H9 (cell line): Measurements from ENCODE around the gene PARPBP. TPM values are rescaled to one million over a fixed set of nuclear protein-coding genes. Genes with fewer than 3 reads are reported as not detected.

Source experiments
- DNase-seq: peaks from one replicate; pipeline ENCODE4 v3.0.0-alpha.2; 2017
- H2AFZ ChIP-seq: one replicate; pipeline ENCODE4 v1.6.1; 2013; ENCODE audit warnings: mild to moderate bottlenecking, low read length, control low read depth, moderate library complexity
- H2AK5ac ChIP-seq: 2 replicates; pipeline ENCODE4 v1.6.1; 2013; ENCODE audit warnings: low read length, control low read depth, mixed read lengths; ENCODE audit not compliant: insufficient read length
- H2BK120ac ChIP-seq: one replicate; pipeline ENCODE4 v1.6.1; 2013; ENCODE audit warnings: low read depth, mild to moderate bottlenecking, low read length, control low read depth, inconsistent platforms; ENCODE audit not compliant: poor library complexity, severe bottlenecking
- H2BK12ac ChIP-seq: 2 replicates; pipeline ENCODE4 v1.6.1; 2013; ENCODE audit warnings: low read length, control low read depth, mixed read lengths, low read depth; ENCODE audit not compliant: insufficient read length
- H2BK15ac ChIP-seq: 2 replicates; pipeline ENCODE4 v1.6.1; 2013; ENCODE audit warnings: low read depth, low read length, control low read depth
- H2BK20ac ChIP-seq: one replicate; pipeline ENCODE4 v1.6.1; 2013; ENCODE audit warnings: low read depth, mild to moderate bottlenecking, low read length, control low read depth, inconsistent platforms; ENCODE audit not compliant: poor library complexity, severe bottlenecking
- H2BK5ac ChIP-seq: 2 replicates; pipeline ENCODE4 v1.6.1; 2013; ENCODE audit warnings: low read length, control low read depth, mixed read lengths; ENCODE audit not compliant: insufficient read length
- H3K14ac ChIP-seq: 2 replicates; pipeline ENCODE4 v1.6.1; 2013; ENCODE audit warnings: low read length, control low read depth; ENCODE audit not compliant: insufficient read depth
- H3K18ac ChIP-seq: 2 replicates; pipeline ENCODE4 v1.6.1; 2013; ENCODE audit warnings: low read depth, mild to moderate bottlenecking, mixed read lengths, low read length, control low read depth; ENCODE audit not compliant: insufficient read length
- H3K23ac ChIP-seq: 2 replicates; pipeline ENCODE4 v1.6.1; 2013; ENCODE audit warnings: low read length, control low read depth, mixed read lengths, low read depth; ENCODE audit not compliant: insufficient read length
- H3K23me2 ChIP-seq: 2 replicates; pipeline ENCODE4 v1.6.1; 2013; ENCODE audit warnings: low read depth, mild to moderate bottlenecking, mixed read lengths, low read length, control low read depth; ENCODE audit not compliant: insufficient read length, poor library complexity, severe bottlenecking
- H3K27ac ChIP-seq: 2 replicates; pipeline ENCODE4 v1.5.1; 2013; ENCODE audit warnings: low read length, control low read depth, mixed read lengths, low read depth; ENCODE audit not compliant: insufficient read length
- H3K27me3 ChIP-seq: 2 replicates; pipeline ENCODE4 v1.6.1; 2013; ENCODE audit warnings: low read length, control low read depth, inconsistent platforms; ENCODE audit not compliant: insufficient read depth
- H3K4ac ChIP-seq: 2 replicates; pipeline ENCODE4 v1.6.1; 2013; ENCODE audit warnings: low read depth, mild to moderate bottlenecking, control low read depth, inconsistent platforms, low read length, moderate library complexity
- H3K4me1 ChIP-seq: 2 replicates; pipeline ENCODE4 v1.6.1; 2013; ENCODE audit warnings: low read length, control low read depth, inconsistent platforms; ENCODE audit not compliant: insufficient read depth
- H3K4me2 ChIP-seq: 2 replicates; pipeline ENCODE4 v1.6.1; 2013; ENCODE audit warnings: low read length, control low read depth, mixed read lengths; ENCODE audit not compliant: insufficient read length, insufficient read depth
- H3K56ac ChIP-seq: 2 replicates; pipeline ENCODE4 v1.6.1; 2013; ENCODE audit warnings: low read depth, mild to moderate bottlenecking, mixed read lengths, low read length, control low read depth; ENCODE audit not compliant: insufficient read length
- H3K79me1 ChIP-seq: 2 replicates; pipeline ENCODE4 v1.6.1; 2013; ENCODE audit warnings: low read depth, mild to moderate bottlenecking, moderate library complexity, low read length, control low read depth, inconsistent platforms; ENCODE audit not compliant: insufficient read depth, poor library complexity, severe bottlenecking
- H3K79me2 ChIP-seq: 2 replicates; pipeline ENCODE4 v1.6.1; 2013; ENCODE audit warnings: low read length, control low read depth, inconsistent platforms; ENCODE audit not compliant: insufficient read depth
- H3K9ac ChIP-seq: 2 replicates; pipeline ENCODE4 v1.6.1; 2013; ENCODE audit warnings: low read length, control low read depth, mixed read lengths; ENCODE audit not compliant: insufficient read length; ENCODE audit errors: extremely low read depth
- H3K9me3 ChIP-seq: one replicate; pipeline ENCODE4 v1.6.1; 2013; ENCODE audit warnings: low read depth, low read length, inconsistent platforms; ENCODE audit not compliant: control insufficient read depth
- H3T11ph ChIP-seq: one replicate; pipeline ENCODE4 v1.6.1; 2013; ENCODE audit warnings: mild to moderate bottlenecking, low read length, control low read depth, inconsistent platforms
- H4K20me1 ChIP-seq: one replicate; pipeline ENCODE4 v1.6.1; 2013; ENCODE audit not compliant: control insufficient read depth, insufficient read length, insufficient read depth
- H4K5ac ChIP-seq: 2 replicates; pipeline ENCODE4 v1.6.1; 2013; ENCODE audit warnings: low read depth, mild to moderate bottlenecking, mixed read lengths, low read length, control low read depth; ENCODE audit not compliant: insufficient read length
- H4K8ac ChIP-seq: replicated peaks from 2 replicates; pipeline ENCODE4 v1.6.1; 2013; ENCODE audit warnings: low read length, control low read depth, mixed read lengths, low read depth; ENCODE audit not compliant: insufficient read length
- H4K91ac ChIP-seq: 2 replicates; pipeline ENCODE4 v1.6.1; 2013; ENCODE audit warnings: low read depth, mild to moderate bottlenecking, moderate library complexity, mixed read lengths, low read length, control low read depth; ENCODE audit not compliant: insufficient read length
- H3K27ac Mint-ChIP-seq, 3 experiments: 2 replicates in 2 of 3; 3 replicates in 1 of 3; pipeline ENCODE4 v1.8.0; 2020 to 2021; ENCODE audit warnings: mixed read lengths in 3 of 3, mild to moderate bottlenecking in 1 of 3, moderate library complexity in 1 of 3
- H3K27me3 Mint-ChIP-seq: 2 replicates; pipeline ENCODE4 v1.8.0; 2021; ENCODE audit warnings: low read depth, mild to moderate bottlenecking, moderate library complexity, mixed read lengths
- H3K36me3 Mint-ChIP-seq, 3 experiments: 2 replicates in 2 of 3; 3 replicates in 1 of 3; pipeline ENCODE4 v1.8.0; 2020 to 2021; ENCODE audit warnings: low read depth in 3 of 3, mixed read lengths in 3 of 3; ENCODE audit not compliant: insufficient read depth in 1 of 3
- H3K4me1 Mint-ChIP-seq, 2 experiments: 2 replicates each; pipeline ENCODE4 v1.8.0; 2020; ENCODE audit warnings: mixed read lengths in 2 of 2
- H3K4me3 Mint-ChIP-seq, 2 experiments: 2 replicates in 1 of 2; 3 replicates in 1 of 2; pipeline ENCODE4 v1.8.0; 2020 to 2021; ENCODE audit warnings: mild to moderate bottlenecking in 2 of 2, mixed read lengths in 2 of 2, moderate library complexity in 1 of 2
- H3K9me3 Mint-ChIP-seq, 2 experiments: 2 replicates in 1 of 2; 3 replicates in 1 of 2; pipeline ENCODE4 v1.8.0; 2020; ENCODE audit warnings: mild to moderate bottlenecking in 2 of 2, mixed read lengths in 2 of 2, moderate library complexity in 1 of 2
- WGBS: extraction: QIAGEN DNeasy Blood & Tissue Kit; methylation state at CpG from one replicate; pipeline ENCODE4 v1.1.7; 2013; ENCODE audit warnings: missing lambda C conversion rate, low lambda C conversion rate, mixed read lengths; ENCODE audit not compliant: insufficient read length; ENCODE audit errors: extremely low coverage; 5-methylcytosine and 5-hydroxymethylcytosine counted together
- total RNA-seq: library from RNA; stranded (reverse); gene quantifications from 2 replicates; pipeline ENCODE4 v1.2.1, GENCODE V29; 2021
- TF ChIP-seq, protein P1 (sequence below): fragments of 200-600 bp; sonication (generic); conservative IDR thresholded peaks from 3 replicates; pipeline ENCODE4 v1.8.0; 2021; ENCODE audit warnings: antibody characterized with exemption, mild to moderate bottlenecking

The PARPBP gene
- total RNA-seq, 1 experiment from 2014 or later: 32.1 TPM

GRCh38 chr12:102215992-102216691 is 96.2 kb downstream of the PARPBP start:
- Histone ChIP-seq H3K18ac (no peak overlapping the region), H2BK120ac (no peak overlapping the region), H3K27ac (no peak overlapping the region), H3T11ph (no peak overlapping the region), H3K56ac (no peak overlapping the region), H4K8ac (no peak overlapping the region), H3K4me2 (no peak overlapping the region), H2AFZ (no peak overlapping the region), H2BK5ac (no peak overlapping the region), H2BK12ac (no peak overlapping the region), H3K27me3 (no peaks in the 10 kb centered on the region), H3K79me1 (no peaks in the 10 kb centered on the region), H2BK20ac (no peak overlapping the region), H3K9ac (no peak overlapping the region), H4K91ac (no peak overlapping the region), H3K23me2 (no peaks in the 10 kb centered on the region), H2AK5ac (no peak overlapping the region), H3K79me2 (no peaks in the 10 kb centered on the region), H4K20me1 (no peaks in the 10 kb centered on the region), H3K9me3 (no peaks in the 10 kb centered on the region), H3K4me1 (no peaks in the 10 kb centered on the region), H3K14ac (no peak overlapping the region), H4K5ac (no peak overlapping the region), H3K4ac (no peak overlapping the region), H3K23ac (no peak overlapping the region), H2BK15ac (no peak overlapping the region)
- Mint-ChIP-seq H3K27ac (no peak overlapping the region), H3K36me3 (no peaks in the 10 kb centered on the region), H3K4me3 (no peak overlapping the region), H3K4me1 (no peaks in the 10 kb centered on the region), H3K9me3 (no peaks in the 10 kb centered on the region), H3K27me3 (no peaks in the 10 kb centered on the region)
- no peak for DNase-seq
- WGBS: no CpG with 5 or more reads among the region's 5 CpGs
- TF ChIP-seq, protein P1, sequence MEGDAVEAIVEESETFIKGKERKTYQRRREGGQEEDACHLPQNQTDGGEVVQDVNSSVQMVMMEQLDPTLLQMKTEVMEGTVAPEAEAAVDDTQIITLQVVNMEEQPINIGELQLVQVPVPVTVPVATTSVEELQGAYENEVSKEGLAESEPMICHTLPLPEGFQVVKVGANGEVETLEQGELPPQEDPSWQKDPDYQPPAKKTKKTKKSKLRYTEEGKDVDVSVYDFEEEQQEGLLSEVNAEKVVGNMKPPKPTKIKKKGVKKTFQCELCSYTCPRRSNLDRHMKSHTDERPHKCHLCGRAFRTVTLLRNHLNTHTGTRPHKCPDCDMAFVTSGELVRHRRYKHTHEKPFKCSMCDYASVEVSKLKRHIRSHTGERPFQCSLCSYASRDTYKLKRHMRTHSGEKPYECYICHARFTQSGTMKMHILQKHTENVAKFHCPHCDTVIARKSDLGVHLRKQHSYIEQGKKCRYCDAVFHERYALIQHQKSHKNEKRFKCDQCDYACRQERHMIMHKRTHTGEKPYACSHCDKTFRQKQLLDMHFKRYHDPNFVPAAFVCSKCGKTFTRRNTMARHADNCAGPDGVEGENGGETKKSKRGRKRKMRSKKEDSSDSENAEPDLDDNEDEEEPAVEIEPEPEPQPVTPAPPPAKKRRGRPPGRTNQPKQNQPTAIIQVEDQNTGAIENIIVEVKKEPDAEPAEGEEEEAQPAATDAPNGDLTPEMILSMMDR: no peak
